ENCODE results near the gene FAM174C. TPM values are rescaled to one million over a fixed set of nuclear protein-coding genes. Genes with fewer than 3 reads are reported as not detected.

The FAM174C gene
- total RNA-seq, 2 experiments from 2014 or later = 44.5 to 48.3 TPM

DNA sequence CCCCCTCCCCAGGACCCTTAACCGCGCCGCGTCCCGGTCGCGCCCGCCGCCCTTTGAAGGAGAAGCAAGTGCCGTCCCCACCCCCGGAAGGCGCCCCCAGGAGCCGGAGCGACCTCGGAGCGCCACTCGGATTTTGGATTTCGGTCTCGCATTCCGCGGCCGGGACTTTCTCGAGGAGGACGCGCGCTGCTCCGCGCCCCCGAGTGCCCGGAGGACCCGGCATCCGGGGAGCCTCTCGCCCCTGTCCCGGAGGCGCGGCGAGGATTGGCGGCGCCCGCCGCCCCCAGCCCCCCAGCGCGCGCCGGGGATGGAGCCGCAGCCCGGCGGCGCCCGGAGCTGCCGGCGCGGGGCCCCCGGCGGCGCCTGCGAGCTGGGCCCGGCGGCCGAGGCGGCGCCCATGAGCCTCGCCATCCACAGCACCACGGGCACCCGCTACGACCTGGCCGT, 25.3 kb upstream of the FAM174C start:
- no peaks in the 10 kb centered on the region for H3K27me3 Mint-ChIP-seq
- H3K9me3 Mint-ChIP-seq = no peaks in the 10 kb centered on the region
- H3K4me1 Mint-ChIP-seq = peaks cover 10% of the 10 kb centered on the region
- H3K4me3 Mint-ChIP-seq = peak overlapping the region; percentile 82
- ATAC-seq (ENCODE audit: low read depth) (no peak), DNase-seq (no peak)
- POLR2A ChIA-PET = interaction anchor here (1.0 kb wide), 3 partner anchors 10 to 17 kb away, joined by 3 to 8 read pairs (median 3); no protein-coding TSS in a partner anchor
- peak overlapping the region; percentile 82 for H3K27ac Mint-ChIP-seq
- H3K36me3 Mint-ChIP-seq = peaks cover 10% of the 10 kb centered on the region

DNA sequence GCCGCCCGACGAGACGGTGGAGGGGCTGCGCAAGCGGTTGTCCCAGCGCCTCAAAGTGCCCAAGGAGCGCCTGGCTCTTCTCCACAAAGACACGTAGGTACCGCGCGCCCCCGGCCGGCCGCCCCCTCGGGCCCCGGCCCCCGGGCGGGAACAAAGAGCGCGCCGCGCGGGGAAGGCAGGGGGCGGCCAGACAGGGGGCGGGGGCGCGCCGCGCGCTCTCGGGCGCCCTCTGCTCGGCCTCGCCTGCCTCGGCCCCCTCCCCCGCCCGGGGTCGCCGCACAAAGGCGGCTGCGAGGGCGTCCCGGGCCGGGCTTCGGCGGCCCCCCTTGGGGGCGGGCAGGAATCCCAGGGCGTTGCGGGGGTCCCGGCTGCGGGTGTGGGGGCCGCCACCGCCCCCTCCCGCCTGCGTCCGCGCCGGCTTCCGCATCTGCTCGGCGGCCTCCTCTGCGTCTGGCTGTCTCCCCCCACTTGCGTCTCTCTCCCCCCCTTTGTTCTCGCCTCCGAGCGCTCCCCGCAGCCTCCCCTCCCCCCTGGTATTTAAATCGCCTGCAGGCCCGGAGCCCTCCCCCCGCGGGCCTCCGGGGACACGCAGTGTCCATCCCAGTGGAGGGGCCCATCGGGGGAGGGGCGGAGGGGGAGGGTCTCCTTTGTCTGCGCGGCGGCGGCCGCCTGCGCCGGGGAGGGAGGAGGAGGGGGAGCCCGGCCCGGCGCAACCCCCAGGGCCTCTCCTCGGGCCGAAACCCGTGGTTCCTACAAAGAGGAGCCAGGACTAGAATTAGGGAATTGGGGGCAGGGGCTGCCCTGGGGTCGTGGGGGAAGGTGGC, 24.7 kb upstream of the FAM174C start:
- Mint-ChIP-seq H3K4me1 (peaks cover 10% of the 10 kb centered on the region), H3K36me3 (peaks cover 10% of the 10 kb centered on the region), H3K9me3 (no peaks in the 10 kb centered on the region), H3K27me3 (no peaks in the 10 kb centered on the region), H3K4me3 (peak overlapping the region; percentile 93), H3K27ac (peak overlapping the region; percentile 98)
- ATAC-seq (ENCODE audit: low read depth) (no peak), DNase-seq (peak; percentile 72)
- POLR2A ChIA-PET = interaction anchor here (1.0 to 6.6 kb wide), 6 partner anchors 9 to 19 kb away, joined by 3 to 115 read pairs (median 18); partner anchors contain the start of gene CIRBP

DNA sequence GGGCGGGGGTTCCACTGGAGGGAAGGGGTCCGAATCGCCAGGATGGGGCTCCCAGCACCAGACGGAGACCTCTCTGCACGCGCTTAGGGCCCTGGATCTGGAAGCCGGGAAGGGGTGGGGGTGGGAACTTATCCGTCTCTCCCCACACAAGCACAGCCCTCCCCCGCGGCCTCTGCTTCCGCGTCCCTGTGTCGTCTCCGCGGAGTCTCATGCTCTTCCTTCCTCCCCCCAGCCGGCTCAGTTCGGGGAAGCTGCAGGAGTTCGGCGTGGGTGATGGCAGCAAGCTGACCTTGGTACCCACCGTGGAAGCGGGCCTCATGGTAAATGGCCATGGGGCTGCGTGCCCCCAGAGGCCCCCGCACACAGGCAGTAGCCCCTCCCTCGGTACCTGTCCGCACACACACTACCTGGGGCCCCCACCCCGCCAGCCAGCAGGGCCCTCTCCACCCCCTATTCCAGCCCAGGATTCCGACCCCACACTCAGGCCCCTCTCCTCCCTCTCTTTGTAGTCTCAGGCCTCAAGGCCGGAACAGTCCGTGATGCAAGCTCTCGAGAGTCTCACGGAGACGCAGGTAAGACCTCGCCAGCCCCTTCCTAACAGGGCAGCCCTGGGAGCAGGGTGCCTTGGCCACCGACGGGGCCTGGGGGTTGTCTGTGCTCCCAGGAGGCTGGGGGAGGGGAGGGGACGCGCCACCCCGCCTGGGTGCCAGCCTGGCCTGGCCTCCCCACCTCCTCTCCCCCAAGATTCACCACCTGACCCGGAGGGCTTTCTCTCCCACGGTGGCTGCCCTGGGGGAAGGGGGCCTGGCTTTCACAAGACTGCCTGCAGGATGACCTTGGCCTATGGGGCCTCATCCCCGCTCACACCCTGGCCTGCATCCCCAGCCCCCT, 23.8 kb upstream of the FAM174C start:
- H3K4me3 Mint-ChIP-seq = peak overlapping the region; percentile 93
- H3K27me3 Mint-ChIP-seq = no peaks in the 10 kb centered on the region
- ATAC-seq (ENCODE audit: low read depth) (no peak), DNase-seq (peak; percentile 76)
- POLR2A ChIA-PET = interaction anchor here (3.2 to 6.6 kb wide), 3 partner anchors 10 to 18 kb away, joined by 27 to 115 read pairs (median 47); partner anchors contain the start of gene CIRBP
- H3K36me3 Mint-ChIP-seq = peaks cover 10% of the 10 kb centered on the region
- H3K9me3 Mint-ChIP-seq = no peaks in the 10 kb centered on the region
- peak overlapping the region; percentile 98 for H3K27ac Mint-ChIP-seq
- peaks cover 10% of the 10 kb centered on the region for H3K4me1 Mint-ChIP-seq

DNA sequence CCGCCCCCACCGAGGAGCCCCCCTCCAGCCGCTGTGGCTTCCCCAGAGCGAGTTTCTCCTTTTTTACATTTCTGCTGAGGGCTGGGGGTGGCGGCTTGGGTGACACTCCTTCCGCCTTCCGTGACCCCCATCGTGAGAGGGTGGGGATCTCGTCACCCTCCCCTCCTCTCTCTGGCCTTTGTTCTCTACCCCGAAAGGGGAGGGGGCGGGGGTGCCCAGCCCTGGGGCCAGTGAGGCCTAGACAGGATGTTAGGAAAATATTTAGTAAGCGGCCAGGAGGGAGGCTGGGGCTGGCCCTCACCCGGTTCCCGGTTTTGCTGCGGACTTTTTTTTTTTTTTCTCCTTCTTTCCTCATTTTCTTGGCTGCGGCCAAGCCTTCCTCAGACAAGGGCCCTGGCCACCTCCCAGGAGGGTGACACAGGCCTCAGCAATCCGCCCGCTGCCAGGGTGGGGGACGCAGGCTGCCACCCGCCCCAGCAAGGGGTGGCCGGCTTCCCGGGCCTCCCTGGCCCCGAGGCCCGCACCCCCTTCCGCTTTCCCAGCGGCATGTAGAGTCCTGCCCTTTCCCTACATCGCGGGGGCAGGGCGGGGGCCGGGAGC, 23.0 kb upstream of the FAM174C start:
- H3K36me3 Mint-ChIP-seq = peaks cover 11% of the 10 kb centered on the region
- ATAC-seq (ENCODE audit: low read depth) = peak; percentile 5
- H3K27me3 Mint-ChIP-seq = no peaks in the 10 kb centered on the region

DNA sequence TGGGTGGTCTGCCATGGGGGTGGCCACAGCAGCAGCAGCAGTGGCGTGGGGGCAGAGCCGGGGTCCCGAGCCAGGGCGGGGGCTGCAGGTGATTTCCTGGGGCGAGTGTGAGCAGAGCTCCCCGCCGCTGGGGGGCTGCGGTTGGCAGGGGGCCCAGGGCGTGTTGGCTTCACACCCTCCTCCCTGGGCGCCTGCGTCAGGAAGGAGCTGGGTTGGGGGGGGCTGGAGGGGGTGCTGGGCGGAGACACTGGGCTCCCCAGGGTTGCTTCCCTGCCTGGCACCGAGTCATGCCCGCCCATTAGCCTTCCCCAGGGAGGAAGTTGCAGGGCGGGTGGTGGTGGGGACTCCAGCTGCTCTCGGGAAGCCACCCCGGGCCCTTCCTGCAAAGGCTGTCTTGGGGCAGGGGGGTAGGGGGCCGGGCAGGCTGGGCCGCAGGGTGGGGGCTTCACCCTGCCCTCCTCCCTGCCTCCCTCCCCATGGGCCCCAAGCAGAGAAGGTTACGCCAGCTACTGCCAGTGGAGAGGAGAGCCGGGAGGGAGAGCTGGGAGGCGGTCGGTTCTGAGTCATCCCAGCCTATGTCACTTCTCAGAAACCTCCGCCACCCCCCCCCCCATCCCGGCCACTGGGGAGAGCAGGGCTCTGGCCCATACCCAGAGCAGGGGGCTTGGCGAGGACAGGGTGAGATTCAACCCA, 22.4 kb upstream of the FAM174C start:
- Mint-ChIP-seq H3K27me3 (no peaks in the 10 kb centered on the region), H3K4me3 (peak overlapping the region; percentile 93), H3K4me1 (peaks cover 16% of the 10 kb centered on the region), H3K9me3 (no peaks in the 10 kb centered on the region), H3K36me3 (peaks cover 16% of the 10 kb centered on the region), H3K27ac (peak overlapping the region; percentile 85)
- ATAC-seq (ENCODE audit: low read depth) = peak; percentile 20
- POLR2A ChIA-PET = interaction anchor here (0.5 to 6.6 kb wide), 15 partner anchors 8 to 600 kb away, joined by 3 to 115 read pairs (median 7); partner anchors contain the start of genes ARHGAP45, ATP5F1D, CIRBP and FAM174C
- DNase-seq = peak; percentile 78

More for the DNA sequence above, 23.0 kb upstream of the FAM174C start:
- H3K4me1 Mint-ChIP-seq = peaks cover 10% of the 10 kb centered on the region
- H3K27ac Mint-ChIP-seq = peak overlapping the region; percentile 98
- no peaks in the 10 kb centered on the region for H3K9me3 Mint-ChIP-seq
- H3K4me3 Mint-ChIP-seq = peak overlapping the region; percentile 93
- DNase-seq = peak; percentile 74
- POLR2A ChIA-PET = interaction anchor here (0.6 to 6.6 kb wide), 14 partner anchors 8 to 601 kb away, joined by 3 to 115 read pairs (median 7); partner anchors contain the start of genes ARHGAP45, ATP5F1D, CIRBP and FAM174C

DNA sequence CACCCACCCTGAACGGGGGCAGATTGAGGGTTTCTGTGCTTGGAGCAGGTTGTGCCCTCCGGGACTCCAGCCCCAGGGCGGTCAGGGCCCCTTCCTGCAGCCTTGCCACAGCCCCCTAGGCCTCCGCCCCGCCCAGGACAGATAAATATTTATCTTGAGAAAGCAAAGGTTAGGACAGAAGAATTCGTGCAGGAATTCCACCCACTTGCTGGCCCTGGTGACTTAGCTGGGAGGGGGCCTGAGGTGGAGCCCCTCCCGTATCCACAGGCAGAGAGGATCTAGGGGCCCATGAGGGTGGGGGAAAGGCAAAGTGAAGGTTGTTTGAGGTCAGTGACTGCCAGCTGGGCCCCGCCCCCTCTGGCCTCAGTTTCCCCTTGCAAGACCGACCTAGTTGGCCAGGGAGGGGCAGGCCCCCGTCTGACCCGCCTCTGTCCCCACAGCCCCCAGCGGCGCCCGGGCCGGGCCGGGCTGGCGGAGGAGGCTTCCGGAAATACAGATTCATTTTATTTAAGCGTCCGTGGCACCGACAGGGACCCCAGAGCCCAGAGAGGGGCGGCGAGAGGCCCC, 21.7 kb upstream of the FAM174C start:
- H3K4me3 Mint-ChIP-seq = peak overlapping the region; percentile 93
- ATAC-seq (ENCODE audit: low read depth) = no peak
- DNase-seq = peak; percentile 71
- H3K27me3 Mint-ChIP-seq = no peaks in the 10 kb centered on the region
- H3K4me1 Mint-ChIP-seq = peaks cover 19% of the 10 kb centered on the region
- peaks cover 16% of the 10 kb centered on the region for H3K36me3 Mint-ChIP-seq
- no peaks in the 10 kb centered on the region for H3K9me3 Mint-ChIP-seq
- peak overlapping the region; percentile 85 for H3K27ac Mint-ChIP-seq
- POLR2A ChIA-PET = interaction anchor here (0.5 to 6.6 kb wide), 13 partner anchors 8 to 288 kb away, joined by 3 to 115 read pairs (median 7); partner anchors contain the start of genes ARHGAP45, ATP5F1D, CIRBP and FAM174C

DNA sequence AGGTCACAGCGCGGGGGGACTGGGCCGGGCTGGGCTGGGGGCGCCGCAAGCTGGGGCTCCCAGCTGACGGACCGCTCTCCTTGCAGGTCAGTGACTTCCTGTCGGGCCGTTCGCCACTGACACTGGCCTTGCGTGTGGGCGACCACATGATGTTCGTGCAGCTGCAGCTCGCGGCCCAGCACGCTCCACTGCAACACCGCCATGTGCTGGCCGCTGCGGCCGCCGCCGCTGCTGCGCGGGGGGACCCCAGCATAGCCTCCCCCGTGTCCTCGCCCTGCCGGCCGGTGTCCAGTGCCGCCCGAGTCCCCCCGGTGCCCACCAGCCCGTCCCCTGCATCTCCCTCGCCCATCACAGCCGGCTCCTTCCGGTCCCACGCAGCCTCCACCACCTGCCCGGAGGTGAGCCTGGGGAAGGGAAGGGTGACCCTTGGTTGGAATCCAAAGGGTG, 21.2 kb upstream of the FAM174C start:
- H3K9me3 Mint-ChIP-seq = no peaks in the 10 kb centered on the region
- no peak overlapping the region for H3K27ac Mint-ChIP-seq
- no peak overlapping the region for H3K4me3 Mint-ChIP-seq
- no peak for ATAC-seq (ENCODE audit: low read depth)
- POLR2A ChIA-PET = interaction anchor here (1.0 to 6.6 kb wide), 4 partner anchors 7 to 15 kb away, joined by 4 to 115 read pairs (median 37); partner anchors contain the start of gene CIRBP
- DNase-seq = no peak
- peaks cover 17% of the 10 kb centered on the region for H3K36me3 Mint-ChIP-seq
- no peaks in the 10 kb centered on the region for H3K27me3 Mint-ChIP-seq
- H3K4me1 Mint-ChIP-seq = peaks cover 21% of the 10 kb centered on the region

DNA sequence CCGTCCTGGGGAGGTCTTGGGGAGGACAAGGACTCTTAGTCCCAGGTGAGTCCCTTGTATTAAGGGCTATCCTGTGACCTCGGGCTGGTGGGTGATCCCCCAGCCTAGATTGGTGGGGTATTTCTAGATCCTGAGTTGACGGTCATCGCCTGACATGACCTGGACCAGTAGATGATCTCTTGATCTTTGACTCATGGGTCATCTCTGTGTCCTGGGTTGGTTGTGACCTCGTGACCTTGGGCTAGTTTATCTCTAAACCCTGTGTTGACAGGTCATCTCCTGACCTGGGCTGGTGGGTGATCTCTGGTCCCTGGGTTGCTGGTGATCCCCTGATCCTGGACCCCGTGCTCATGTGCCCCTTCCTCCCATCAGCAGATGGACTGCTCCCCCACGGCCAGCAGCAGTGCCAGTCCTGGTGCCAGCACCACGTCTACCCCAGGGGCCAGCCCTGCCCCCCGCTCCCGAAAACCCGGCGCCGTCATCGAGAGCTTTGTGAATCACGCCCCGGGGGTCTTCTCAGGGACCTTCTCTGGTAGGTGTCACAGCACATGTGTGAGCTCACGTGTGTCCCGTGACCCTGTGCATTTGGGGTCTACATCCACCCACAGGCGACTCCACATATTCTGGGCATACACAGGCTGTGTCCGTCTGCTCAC, 20.7 kb upstream of the FAM174C start:
- no peaks in the 10 kb centered on the region for H3K27me3 Mint-ChIP-seq
- POLR2A ChIA-PET = interaction anchor here (1.0 to 6.6 kb wide), 5 partner anchors 7 to 15 kb away, joined by 4 to 115 read pairs (median 8); partner anchors contain the start of gene CIRBP
- peaks cover 25% of the 10 kb centered on the region for H3K4me1 Mint-ChIP-seq
- H3K9me3 Mint-ChIP-seq = no peaks in the 10 kb centered on the region
- H3K27ac Mint-ChIP-seq = peak overlapping the region; percentile 61
- ATAC-seq (ENCODE audit: low read depth) (no peak), DNase-seq (no peak)
- H3K36me3 Mint-ChIP-seq = peaks cover 18% of the 10 kb centered on the region
- H3K4me3 Mint-ChIP-seq = peak overlapping the region; percentile 28

DNA sequence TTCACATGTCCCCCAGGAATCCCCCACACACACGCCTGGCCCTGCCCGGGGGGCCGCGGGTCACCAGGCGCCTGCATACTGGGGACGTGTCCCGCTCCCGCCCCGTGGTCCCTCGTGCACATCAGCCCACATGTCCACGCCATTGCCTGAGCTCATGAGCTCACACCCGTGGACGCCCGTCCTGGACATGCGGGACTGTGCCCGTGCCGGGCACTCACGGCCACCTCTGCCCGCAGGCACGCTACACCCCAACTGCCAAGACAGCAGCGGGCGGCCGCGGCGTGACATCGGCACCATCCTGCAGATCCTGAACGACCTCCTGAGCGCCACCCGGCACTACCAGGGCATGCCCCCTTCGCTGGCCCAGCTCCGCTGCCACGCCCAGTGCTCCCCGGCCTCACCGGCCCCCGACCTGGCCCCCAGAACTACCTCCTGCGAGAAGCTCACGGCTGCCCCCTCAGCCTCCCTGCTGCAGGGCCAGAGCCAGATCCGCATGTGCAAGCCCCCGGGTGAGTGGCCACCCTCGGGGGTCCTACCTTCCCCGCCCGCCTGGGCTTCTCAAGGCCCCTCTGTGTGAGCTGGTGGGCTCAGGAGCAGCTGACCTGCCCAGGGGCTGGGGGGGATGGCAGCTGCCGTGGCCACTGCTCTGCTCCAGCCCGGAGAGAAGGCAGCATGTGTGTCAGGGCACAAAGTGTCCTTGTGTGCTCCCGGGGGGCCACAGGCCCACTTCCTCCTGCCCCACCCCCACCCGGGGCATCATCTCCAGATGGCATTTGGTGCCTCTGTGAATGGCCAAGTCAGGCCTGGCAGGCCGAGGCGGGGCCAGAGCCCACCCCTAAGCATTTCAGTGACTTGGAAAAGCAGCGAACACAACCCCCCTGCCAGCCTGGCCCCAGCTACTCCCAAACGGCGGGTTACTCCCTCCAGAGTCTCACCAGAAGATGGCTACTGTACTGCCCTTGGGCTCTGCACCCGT, 19.9 kb upstream of the FAM174C start:
- Mint-ChIP-seq H3K27ac (peak overlapping the region; percentile 61), H3K36me3 (peaks cover 18% of the 10 kb centered on the region), H3K4me1 (peaks cover 29% of the 10 kb centered on the region), H3K27me3 (no peaks in the 10 kb centered on the region), H3K4me3 (peak overlapping the region; percentile 28), H3K9me3 (no peaks in the 10 kb centered on the region)
- ATAC-seq (ENCODE audit: low read depth) (no peak), DNase-seq (no peak)
- POLR2A ChIA-PET = interaction anchor here (0.7 to 6.6 kb wide), 4 partner anchors 10 to 18 kb away, joined by 4 to 115 read pairs (median 6); partner anchors contain the start of gene CIRBP

DNA sequence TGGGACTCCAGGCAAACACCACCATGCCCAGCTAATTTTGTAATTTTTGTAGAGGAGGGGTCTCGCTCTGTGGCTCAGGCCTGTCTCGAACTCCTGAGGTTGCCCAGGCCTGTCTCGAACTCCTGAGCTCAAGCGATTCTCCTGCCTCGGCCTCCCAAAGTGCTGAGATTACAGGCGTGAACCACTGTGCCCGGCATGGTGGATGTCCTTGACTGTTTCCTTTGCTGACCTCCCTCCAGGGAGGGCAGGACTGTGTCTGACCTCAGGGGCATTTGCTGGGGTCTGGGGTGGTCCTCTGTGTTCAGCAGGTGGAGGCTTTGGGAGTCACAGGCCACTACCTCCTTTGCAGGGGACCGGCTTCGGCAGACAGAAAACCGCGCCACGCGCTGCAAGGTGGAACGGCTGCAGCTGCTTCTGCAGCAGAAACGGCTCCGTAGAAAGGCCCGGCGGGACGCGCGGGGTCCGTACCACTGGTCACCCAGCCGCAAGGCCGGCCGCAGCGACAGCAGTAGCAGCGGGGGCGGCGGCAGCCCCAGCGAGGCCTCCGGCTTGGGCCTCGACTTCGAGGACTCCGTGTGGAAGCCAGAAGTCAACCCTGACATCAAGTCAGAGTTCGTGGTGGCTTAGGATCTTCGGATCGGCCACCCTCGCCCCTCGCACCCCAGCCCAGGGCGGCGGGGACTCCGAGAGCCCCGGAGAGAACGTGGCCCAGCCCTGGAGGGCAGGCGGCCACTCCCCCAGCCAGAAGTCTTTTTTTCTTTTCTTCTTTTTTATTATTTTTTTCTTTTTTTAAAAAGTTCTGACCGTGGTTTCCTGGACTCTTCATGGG, 18.5 kb upstream of the FAM174C start:
- ATAC-seq (ENCODE audit: low read depth) (no peak), DNase-seq (no peak)
- Mint-ChIP-seq H3K36me3 (peaks cover 15% of the 10 kb centered on the region), H3K27ac (peak overlapping the region; percentile 68), H3K4me3 (peak overlapping the region; percentile 30), H3K9me3 (no peaks in the 10 kb centered on the region), H3K27me3 (no peaks in the 10 kb centered on the region), H3K4me1 (peaks cover 35% of the 10 kb centered on the region)
- POLR2A ChIA-PET = interaction anchor here (6.6 kb wide), 1 partner anchor 12 kb away, joined by 115 read pairs; the partner anchor contains the start of gene CIRBP
